HG02943 (cell line): ENCODE data around the gene MAP3K20.

ENCODE experiments used
- ATAC-seq: cut with Tn5 transposase; IDR thresholded peaks from one replicate; pipeline ENCODE4 v1.9.1; 2021; ENCODE audit warnings: mild to moderate bottlenecking, low read depth, moderate library complexity; ENCODE audit not compliant: unreplicated experiment

MAP3K20 gene

DNA sequence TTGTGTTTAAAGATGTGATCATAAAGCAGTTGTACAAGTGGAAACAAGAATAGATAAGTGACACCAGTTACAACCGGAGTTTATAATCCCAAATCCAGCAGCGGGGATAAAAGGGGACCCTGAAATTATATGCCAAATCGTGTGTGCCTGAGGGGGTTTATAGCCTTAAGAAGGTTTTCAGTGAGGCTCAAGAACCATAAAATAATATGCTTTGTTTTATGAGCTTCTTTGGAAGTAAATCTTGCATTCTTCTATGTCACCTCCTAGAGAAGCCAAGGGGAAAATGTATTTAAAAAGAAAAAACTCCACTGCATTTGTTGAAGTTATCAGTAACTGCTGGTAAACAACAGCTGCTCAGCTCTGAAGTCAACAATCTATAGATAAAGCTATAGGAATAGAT, 25.8 kb upstream of the MAP3K20 start:
- ATAC-seq = no peak

DNA sequence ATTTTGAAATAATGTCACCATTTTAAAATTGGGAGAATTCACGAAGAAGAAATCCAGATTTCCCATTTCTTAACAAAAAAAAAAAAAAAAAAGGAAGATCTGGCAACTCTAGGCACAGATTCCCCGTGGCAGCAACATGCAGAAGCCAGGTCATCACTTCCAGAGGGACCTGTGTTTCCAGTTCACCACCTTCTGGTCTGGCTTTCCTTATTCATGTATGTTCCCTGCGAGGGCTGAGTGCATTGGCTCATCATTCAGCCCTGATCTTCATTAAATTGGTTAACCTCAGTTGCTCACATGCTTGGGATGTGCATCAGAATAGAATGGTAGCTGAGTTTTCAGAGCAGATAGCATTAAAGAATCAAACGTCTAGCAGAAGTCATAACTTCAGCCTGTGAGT, 25.0 kb upstream of the MAP3K20 start:
- no peak for ATAC-seq

DNA sequence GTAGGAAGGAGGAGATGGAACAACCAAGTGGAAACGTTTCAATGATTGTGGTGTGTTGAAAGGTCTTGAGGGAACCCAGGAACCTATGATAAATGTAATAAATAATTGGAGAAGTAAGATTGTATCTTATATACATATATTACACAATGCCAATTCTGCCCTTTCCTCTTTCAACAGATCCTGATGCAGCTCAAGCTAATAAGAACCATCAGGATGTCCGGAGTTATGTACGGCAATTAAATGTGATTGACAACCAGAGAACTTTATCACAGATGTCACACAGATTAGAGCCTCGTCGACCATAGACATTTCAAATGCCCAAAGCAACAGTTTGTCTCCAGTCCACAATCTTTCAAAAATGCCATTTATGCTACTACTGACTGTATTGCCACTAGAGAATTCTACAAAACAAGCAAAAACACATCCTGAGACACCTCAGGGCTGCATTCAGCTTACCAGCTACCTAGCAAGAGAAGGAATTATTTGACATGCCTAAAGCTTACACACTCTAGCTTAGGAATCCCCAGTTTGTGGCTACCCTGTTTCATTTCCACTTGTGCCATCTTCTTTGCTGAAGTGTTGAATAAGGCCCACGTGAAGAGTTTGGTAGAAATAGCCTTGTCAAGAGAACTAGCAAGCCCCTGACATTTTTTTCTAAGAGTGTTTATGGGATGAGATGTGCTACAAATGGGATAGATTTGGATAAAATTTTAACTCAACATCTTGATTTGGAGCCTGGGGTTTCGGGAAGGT, 24.0 kb upstream of the MAP3K20 start:
- ATAC-seq = no peak

DNA sequence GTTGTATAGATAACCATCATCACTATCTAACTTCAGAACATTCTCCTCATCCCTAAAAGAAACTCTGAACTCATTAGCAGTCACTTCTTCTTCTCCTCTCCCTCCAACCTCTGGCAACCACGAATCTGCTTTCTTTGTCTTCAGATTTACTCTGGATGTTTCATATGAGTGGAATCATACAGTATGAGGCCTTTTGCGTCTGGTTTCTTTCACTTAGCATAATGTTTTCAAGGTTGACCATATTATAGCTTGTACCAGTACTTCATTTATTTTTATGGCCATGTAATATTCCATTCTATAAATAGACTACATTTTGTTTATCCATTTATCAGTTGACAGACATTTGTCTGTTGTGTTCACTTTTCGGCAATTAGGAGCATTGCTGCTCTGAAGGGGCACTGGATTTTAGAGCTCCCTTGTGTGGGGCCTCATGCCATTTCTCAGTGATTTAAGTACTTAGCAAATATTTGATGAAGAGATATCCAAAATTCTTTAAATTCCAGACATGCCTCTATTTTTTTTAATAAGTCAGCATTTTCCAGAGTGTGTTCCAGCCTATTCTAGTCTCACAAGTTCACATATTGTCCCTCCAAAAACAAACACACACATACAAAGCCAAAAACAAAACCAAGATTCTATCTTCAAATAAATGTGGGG, 22.5 kb upstream of the MAP3K20 start:
- no peak for ATAC-seq

DNA sequence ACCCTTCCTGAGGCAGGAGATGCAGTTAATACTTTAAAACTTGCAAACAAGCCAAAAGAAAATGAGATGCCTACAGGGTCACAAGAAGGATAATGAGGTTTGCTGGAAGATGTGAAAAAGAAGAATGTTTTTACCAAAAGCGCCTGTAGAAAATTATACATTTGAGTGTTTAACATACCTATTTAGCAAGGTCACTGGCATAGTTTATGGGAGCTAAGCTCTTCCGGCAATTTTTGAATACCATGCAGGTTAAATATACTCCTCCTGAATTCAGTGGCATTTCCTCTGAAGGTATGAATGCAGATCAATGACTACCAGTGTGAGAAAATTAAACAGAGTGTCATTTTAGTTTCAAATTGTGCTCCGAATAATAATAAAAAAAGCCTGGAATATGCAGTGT, 21.2 kb upstream of the MAP3K20 start:
- no peak for ATAC-seq

DNA sequence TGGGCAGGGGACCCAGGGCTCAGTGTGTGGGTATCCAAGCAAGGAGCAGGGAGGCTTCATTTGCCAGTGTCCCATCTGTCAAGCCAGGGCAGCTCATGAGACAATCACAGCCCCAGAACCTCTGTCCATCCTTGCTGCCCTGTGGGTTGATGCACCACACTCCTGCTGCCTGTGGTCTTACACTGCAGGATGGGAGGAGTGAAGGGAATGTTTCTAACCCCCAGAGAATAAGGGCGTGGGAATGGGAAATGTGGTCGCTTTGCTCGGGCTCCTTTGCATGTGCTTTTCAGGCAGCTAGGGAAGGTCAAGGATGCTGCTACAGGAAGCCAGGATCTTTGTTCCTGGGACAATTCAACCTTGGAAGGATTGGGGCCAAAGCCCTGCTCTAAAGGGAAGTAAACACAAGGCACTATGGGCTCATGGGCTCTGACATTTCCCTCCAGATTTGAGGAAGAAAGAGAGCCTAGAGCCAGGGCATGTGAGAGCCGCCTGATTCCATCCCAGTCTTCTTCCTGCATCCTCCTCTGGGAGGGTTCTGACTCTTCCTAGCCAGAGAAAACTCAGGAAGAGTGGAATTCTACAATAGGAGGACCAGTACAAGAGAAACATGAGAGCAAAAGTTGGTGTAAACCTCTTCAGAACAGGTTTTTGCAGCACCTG, 18.8 kb upstream of the MAP3K20 start:
- ATAC-seq = no peak

DNA sequence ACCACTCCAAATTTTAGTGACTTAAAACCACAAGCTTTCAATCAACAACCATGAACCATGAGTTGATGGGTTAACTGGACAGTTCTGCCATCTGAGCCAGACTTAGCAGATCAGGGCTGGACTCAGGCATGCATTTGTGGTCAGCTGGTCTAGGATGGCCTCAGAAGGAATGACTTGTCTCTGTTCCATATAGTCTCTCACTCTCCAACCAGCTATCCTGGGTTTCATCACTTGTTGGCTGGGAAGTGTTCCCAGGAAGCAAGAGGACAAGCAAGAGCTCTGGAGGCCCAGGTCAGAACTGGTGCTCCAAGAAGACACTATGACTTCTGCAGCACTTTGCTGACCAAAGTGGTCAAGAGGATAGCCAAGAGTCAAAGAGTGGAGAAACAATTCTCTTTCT, 17.5 kb upstream of the MAP3K20 start:
- no peak for ATAC-seq

DNA sequence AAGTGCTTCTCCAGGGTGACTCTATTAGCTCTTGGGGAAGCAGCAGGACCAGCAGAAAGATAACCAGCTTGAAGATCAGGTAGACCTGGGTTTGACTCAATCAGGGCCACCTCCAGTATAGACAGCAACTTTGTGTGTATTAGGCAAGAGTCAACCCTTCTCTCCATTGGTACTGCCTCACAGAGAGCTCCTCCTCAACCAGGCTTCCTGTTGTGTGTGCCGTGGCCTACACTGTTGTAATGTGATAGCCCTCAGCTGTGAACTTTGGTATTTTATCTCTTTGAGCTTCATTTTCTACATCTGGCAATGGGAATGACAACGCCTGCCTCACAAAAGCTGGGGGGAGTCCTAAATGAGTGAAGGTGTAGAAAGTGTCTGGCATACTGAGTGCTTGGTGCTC, 17.0 kb upstream of the MAP3K20 start:
- ATAC-seq = no peak

DNA sequence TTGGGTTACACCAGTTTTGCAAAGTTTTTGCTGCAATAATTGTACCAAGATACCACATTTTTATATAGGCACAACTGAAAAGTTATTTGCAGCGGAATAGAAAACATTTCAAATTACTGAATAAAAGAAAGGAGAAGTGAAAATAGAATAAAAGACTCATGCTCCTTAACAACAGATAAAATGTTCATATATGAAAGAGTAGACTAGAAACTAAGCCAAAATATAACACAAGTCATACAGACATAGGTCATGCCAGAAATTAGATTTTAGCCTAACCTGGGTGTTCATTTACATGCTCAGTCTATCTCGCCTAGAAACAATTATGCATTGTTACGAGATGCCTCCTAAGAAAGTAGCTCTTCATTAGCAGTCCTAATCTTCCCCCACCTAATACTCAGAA, 16.4 kb upstream of the MAP3K20 start:
- ATAC-seq = no peak

DNA sequence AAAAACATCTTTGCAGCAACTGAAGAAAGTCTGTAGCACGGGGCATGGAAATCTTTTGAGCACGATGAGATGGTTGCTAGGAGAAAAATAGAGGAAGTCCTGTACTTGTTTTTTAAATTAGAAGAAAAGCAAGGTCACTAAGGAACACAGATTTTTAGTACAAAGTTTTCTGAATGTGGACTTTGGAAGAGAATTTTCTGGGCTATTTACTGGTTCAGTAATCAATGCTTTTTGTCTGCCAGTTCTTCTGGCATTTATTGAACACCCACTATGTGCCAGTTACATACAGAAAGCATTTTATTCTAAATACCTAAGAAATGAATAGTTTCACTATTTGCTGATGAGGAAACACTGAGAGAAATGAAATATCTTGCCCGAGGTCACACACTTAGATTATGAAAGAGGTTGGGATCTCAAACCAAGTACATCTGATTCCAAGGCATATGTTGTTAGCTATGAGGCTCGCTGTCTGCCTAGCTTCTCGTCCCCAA, 15.6 kb upstream of the MAP3K20 start:
- ATAC-seq = no peak

DNA sequence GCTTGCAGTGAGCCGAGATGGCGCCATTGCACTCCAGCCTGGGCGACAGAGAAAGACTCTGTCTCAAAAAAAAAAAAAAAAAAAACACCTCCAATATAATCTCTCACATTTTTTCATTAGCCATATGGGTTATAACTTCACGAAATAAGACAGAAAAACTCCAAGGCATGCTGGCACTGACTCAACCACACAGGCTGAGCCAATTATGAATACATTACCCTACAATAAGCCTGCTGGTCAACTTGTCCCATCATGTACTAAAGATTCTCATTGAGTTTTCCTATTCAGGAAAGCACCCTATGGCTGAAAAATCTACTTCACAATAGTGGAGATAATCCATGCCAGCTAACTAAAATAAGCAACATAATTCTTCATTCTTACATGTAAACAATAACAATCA, 12.8 kb upstream of the MAP3K20 start:
- ATAC-seq = no peak

DNA sequence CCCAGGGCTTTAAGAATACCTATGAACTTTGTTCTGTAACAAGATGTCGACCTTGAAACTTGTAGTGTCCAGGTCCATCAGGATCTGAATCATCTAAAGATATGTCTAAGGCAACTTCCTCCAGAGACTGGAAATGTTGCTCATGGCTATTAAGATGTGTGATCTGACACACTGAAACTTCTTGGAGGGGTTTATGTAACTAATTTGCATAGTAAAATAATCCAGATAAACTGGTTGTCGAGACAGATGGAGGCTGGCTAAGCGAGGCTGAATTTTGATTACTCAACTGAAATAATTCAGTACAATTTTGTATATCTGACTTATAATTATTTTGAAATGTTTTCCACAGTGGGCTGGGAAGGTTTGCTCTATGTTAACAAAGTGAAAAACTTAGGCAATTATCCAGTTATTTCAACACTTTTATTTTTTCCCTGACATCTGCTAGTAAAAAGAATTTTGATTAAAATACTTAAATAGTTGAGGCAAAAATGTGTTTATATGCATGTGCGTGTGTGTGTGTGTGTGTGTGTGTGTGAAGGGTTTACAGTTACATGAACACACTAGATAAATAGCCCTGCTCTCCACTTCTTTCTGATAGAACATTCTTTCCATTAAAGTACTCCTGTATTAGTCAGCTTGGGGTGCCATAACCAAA, 11.4 kb upstream of the MAP3K20 start:
- ATAC-seq = no peak

DNA sequence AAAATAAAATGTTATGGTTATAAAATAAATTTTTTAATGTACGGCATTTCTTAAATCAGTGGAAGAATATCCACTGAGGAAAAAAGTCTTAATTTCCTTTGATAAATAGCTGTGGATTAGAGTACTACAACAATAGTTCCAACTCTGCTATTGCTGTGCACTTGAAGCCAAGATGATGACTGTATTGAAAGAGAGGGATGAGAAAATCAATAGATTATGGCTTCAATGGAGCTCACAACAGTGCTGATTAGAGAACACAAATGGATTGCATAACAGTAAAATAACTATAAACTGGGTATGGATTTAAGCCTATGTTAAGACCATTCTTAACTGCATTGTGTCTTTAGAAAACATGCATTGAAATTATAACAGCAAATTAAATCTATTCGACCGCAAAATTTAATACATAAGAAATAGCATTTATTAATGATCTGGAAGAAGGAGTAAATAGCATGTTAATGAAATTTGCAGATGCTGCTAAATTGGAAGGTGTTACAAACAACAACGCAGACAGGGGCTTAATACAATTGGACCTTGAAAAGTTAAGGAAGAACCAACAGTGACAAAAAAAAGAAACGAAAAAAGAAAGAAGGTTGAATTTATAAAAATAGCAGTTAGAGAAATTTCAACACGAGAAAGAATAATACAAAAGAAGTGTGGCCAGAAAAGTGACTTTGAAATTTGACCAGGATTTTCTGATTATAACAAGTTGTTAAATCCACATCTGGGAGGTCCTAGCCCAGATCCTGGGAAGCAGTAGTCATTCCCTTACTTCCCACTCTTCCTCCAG, 8.6 kb upstream of the MAP3K20 start:
- ATAC-seq = no peak

DNA sequence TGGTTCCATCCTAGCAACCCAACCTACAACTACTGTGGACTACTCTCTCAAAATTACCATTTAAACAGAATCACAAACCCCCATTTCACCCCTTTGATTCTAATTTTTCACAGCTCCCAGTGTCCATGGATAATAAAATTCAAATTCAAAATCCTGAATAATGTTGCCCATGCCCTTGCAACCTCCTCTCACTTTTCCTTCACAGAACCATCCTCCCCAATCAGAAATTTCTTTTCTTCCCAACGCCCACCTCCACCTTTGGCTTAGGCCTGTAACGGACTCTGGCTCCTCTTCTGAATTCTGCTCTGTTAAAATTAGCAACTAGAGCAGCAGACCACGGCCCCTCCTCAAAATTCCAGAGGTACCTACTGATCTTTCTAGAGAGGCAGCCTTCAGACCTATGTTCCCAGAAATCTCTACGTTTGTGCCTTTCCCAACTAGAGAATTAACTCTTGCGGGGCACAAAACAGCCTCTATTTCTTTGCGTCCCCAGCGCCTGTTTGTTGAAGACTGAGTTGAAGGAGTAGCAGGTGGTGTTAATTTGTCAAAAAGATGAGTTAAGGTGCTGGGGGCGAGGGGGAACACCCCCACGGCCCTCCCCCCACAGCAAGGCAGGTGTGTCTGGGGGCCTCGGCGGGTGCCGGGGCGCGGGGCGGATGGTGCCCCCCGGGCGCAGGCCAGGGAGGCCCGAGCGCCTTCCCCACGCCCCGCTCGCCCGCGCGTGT, 428 bp upstream of the MAP3K20 start:
- ATAC-seq = no peak

DNA sequence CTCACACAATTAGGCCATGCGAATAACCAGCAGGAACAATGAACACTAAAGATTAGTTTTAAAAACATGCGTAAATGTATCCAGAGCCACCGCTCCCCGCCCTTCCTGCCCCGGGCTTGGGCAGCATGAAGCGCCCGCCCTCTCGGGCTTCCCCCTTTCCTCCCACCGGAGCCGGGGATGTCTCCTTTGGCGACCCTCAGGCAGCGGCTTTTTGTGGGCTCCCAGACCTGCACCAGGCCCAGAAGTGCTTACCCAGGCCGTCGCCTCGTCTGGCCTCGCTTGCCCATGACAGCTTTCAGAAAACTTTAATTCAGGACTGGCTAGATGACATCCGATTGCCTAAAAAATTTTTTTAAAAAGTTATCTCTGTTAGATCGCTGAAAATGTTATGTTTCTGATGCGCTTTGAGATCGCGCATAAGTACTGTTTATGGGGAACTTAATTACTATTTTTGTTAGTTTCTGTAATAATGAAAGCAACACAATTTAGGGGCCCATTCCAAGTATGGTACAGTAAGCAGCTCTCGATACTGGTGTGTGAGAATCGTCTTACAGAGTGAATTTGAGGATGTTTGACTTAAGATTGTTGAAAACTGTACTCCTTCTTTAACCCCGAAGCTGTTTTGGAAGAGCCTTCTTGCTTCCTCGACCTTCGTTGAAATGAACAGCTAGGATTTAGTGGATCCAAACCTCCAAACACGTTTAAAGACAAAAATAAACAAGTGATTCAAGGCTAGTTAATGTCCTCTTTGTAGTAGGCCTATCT, 1.1 kb downstream of the MAP3K20 start:
- ATAC-seq = peak; percentile 19

DNA sequence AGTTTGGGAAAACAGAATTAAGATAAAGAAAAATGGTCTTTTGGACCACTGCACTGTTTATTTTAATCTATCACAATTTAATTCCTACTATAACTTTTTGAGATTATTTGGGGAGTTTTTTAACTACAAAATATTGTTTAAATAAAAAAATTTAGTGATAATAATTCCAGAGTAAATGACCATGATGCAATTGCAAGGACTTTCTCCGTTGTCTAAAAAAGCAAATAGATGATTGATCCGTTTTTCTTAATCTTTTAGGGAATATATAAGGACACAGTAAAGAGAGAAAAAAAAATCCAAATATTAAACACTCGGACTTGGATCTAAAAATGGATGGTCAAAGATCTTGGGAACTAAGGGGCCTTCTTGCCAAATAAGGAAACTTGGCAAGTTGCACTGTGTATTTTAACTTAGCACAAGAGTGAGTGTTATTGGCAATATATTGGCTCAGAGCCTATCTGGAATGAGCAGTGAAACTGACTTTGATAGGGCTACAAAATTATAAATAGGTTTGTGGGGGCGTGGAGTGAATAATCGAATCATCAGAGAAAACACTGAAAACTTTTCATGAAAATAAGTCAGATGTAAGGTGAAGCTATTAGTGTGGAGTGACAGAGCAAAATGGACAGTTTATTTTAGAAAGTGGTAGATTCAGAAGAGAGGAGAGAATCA, 2.0 kb downstream of the MAP3K20 start:
- ATAC-seq = no peak

DNA sequence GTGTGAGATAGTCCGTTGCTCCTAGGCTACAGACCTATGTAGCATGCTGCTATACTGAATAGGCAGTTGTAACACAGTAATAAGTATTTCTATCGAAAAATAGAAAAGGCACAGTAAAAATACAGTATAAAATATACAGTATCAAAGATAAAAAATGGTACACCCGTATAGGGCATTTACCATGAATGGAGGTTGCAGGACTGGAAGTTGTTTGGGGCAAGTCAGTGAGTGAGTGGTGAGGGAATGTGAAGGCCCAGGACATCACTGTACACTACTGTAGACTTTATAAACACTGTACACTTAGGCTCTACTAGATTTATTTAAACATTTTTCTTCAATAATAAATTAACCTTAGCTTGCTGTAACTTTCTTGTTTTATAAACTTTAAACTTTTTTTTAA, 3.5 kb downstream of the MAP3K20 start:
- no peak for ATAC-seq
